Calu3 (cell line): Measurements from ENCODE around the gene ADSS2. TPM values are rescaled to one million over a fixed set of nuclear protein-coding genes. Genes with fewer than 3 reads are reported as not detected.
"Not testable (repeated sequence)": the region's sequence is repeated elsewhere in the genome, so short reads cannot be mapped to it uniquely, and the experiment has no call there.

Source experiments
- BruUV-seq: library from RNA; stranded (reverse); fragments of 400-500 nt; replicated peaks from 2 replicates; lab custom pipeline; 2021; lab: Mats Ljungman, UMichigan
- CTCF ChIA-PET: fragments of 300-600 bp; sonication (Branson Sonifier 250); formaldehyde crosslinking; loops from one replicate; lab custom pipeline; 2022; ENCODE audit warnings: antibody characterized with exemption; lab: Charles Lee
- DNase-seq: peaks from one replicate; pipeline ENCODE4 v3.0.0; 2022
- H3K27ac Mint-ChIP-seq: one replicate; pipeline ENCODE4 v1.8.0; 2022; ENCODE audit warnings: mixed read lengths; ENCODE audit not compliant: unreplicated experiment
- H3K27me3 Mint-ChIP-seq: one replicate; pipeline ENCODE4 v1.8.0; 2022; ENCODE audit warnings: mixed read lengths; ENCODE audit not compliant: unreplicated experiment
- H3K36me3 Mint-ChIP-seq: one replicate; pipeline ENCODE4 v1.8.0; 2022; ENCODE audit warnings: mild to moderate bottlenecking, moderate library complexity, mixed read lengths; ENCODE audit not compliant: insufficient read depth, unreplicated experiment
- H3K4me1 Mint-ChIP-seq: one replicate; pipeline ENCODE4 v1.8.0; 2022; ENCODE audit warnings: mild to moderate bottlenecking, low read depth, mixed read lengths; ENCODE audit not compliant: unreplicated experiment
- H3K4me3 Mint-ChIP-seq: one replicate; pipeline ENCODE4 v1.8.0; 2022; ENCODE audit warnings: mild to moderate bottlenecking, low read depth, moderate library complexity, mixed read lengths; ENCODE audit not compliant: unreplicated experiment
- H3K9me3 Mint-ChIP-seq: one replicate; pipeline ENCODE4 v1.8.0; 2022; ENCODE audit warnings: low read depth, mixed read lengths; ENCODE audit not compliant: unreplicated experiment
- intact Hi-C: fragments of 100-400 bp; cut with micrococcal nuclease; formaldehyde crosslinking; loops from one replicate; pipeline ENCODE4 v1.10.0; 2022; ENCODE audit not compliant: unreplicated experiment
- total RNA-seq: library from RNA; stranded (reverse); gene quantifications from 2 replicates; pipeline ENCODE4 v1.2.3, GENCODE V29; 2022
- TF ChIP-seq, protein P1 (sequence below): fragments of 200-600 bp; IDR thresholded peaks from one replicate; pipeline ENCODE4 v1.8.0; 2022; ENCODE audit warnings: antibody characterized with exemption; ENCODE audit not compliant: unreplicated experiment

ADSS2 gene
- total RNA-seq, 1 experiment from 2014 or later = 68.3 TPM

- BruUV-seq = no TSS peak
- no peak for DNase-seq
- CTCF ChIA-PET = no interaction called here
- Mint-ChIP-seq H3K36me3 (no peaks in the 10 kb centered on the region), H3K4me3 (no peak overlapping the region), H3K27ac (no peak overlapping the region), H3K4me1 (peaks cover 10% of the 10 kb centered on the region), H3K9me3 (peaks cover 2% of the 10 kb centered on the region), H3K27me3 (no peaks in the 10 kb centered on the region)
- TF ChIP-seq, protein P1, sequence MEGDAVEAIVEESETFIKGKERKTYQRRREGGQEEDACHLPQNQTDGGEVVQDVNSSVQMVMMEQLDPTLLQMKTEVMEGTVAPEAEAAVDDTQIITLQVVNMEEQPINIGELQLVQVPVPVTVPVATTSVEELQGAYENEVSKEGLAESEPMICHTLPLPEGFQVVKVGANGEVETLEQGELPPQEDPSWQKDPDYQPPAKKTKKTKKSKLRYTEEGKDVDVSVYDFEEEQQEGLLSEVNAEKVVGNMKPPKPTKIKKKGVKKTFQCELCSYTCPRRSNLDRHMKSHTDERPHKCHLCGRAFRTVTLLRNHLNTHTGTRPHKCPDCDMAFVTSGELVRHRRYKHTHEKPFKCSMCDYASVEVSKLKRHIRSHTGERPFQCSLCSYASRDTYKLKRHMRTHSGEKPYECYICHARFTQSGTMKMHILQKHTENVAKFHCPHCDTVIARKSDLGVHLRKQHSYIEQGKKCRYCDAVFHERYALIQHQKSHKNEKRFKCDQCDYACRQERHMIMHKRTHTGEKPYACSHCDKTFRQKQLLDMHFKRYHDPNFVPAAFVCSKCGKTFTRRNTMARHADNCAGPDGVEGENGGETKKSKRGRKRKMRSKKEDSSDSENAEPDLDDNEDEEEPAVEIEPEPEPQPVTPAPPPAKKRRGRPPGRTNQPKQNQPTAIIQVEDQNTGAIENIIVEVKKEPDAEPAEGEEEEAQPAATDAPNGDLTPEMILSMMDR = no peak
- intact Hi-C loops = no loop called here
Observed at GRCh38 chr1:244367399-244368114, 84.2 kb downstream of the ADSS2 start.

GRCh38 chr1:244365809-244366208, 85.9 kb downstream of the ADSS2 start:
- TF ChIP-seq, protein P1 = no peak
- no peak overlapping the region for H3K4me3 Mint-ChIP-seq
- intact Hi-C loops = no loop called here
- peaks cover 2% of the 10 kb centered on the region for H3K9me3 Mint-ChIP-seq
- peaks cover 21% of the 10 kb centered on the region for H3K4me1 Mint-ChIP-seq
- no peak overlapping the region for H3K27ac Mint-ChIP-seq
- CTCF ChIA-PET = interaction anchor here (0.6 kb wide), 1 partner anchor 54 kb away, joined by 3 read pairs; no protein-coding TSS in a partner anchor
- no peaks in the 10 kb centered on the region for H3K36me3 Mint-ChIP-seq
- no peaks in the 10 kb centered on the region for H3K27me3 Mint-ChIP-seq
- no peak for DNase-seq
- BruUV-seq = no TSS peak

DNA sequence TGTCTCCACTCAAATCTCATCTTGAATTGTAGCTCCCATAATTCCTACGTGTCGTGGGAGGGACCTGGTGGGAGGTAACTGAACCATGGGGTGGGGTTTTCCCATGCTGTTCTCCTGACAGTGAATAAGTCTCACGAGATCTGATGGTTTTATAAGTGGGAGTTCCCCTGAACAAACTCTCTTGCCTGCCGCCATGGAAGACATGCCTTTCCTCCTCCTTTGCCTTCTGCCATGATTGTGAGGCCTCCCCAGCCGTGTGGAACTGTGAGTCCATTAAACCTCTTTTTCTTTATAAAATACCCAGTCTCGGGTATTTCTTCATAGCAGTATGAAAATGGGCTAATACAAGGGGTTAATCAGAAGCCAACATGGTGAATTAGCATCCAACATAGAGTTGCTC, 86.4 kb downstream of the ADSS2 start:
- H3K36me3 Mint-ChIP-seq, H3K9me3 Mint-ChIP-seq, H3K4me3 Mint-ChIP-seq, intact Hi-C loops, BruUV-seq, CTCF ChIA-PET, DNase-seq, H3K27ac Mint-ChIP-seq, H3K27me3 Mint-ChIP-seq: not testable (repeated sequence)
- peaks cover 21% of the 10 kb centered on the region for H3K4me1 Mint-ChIP-seq

- intact Hi-C loops = no loop called here
- TF ChIP-seq, protein P1 = no peak
- no peak for DNase-seq
- CTCF ChIA-PET = interaction anchor here (0.9 kb wide), 1 partner anchor 10 kb away, joined by 3 read pairs; no protein-coding TSS in a partner anchor
- BruUV-seq = no TSS peak
- Mint-ChIP-seq H3K27ac (no peak overlapping the region), H3K36me3 (no peaks in the 10 kb centered on the region), H3K9me3 (no peaks in the 10 kb centered on the region), H3K27me3 (no peaks in the 10 kb centered on the region), H3K4me1 (peaks cover 20% of the 10 kb centered on the region), H3K4me3 (no peak overlapping the region)
Observed at GRCh38 chr1:244362476-244362875, 89.2 kb downstream of the ADSS2 start.
